DLD1 (cell line): ENCODE data around the gene SHANK3.

Experiments
- in situ Hi-C: cut with HindIII; loops from 2 replicates; pipeline ENCODE4 v1.10.0; 2017; ENCODE audit warnings: low sequenced_read_pairs

SHANK3 gene

DNA sequence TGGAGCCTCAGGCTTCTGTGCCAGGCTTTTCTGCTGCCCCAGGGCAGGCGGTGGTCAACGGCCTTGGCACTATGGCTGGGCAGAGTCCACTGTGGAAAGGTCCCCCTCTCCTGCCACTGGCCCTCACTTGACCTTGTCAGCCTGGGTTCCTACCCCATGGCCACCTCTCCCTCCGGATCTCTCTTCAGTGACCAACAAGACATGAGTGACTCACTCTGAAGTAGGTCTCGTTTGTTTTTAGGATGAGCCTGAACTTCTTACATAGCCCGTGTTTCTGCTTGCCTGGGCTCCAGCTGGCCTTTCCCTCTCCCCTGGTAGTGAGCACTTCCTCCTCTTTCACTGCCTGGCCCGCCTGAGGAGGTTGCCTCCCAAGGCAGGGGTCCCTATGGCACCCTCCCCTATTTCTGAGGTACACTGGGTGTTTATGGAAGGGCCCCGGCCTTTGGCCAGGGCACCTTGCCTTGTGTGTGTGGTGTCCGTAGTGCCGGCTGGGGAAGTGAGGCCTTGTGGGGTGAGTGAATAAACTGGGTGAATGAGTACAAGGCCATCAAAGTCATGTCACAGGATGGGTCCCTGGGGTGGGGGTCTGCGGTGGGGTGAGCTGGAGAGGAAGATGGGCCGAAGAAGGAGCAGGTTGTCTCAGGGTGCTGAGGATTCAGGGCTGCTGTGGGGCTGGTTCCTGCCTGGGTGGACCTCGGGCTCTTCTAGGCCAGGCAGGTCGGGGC lies 5.0 kb downstream of the SHANK3 start:
- in situ Hi-C loops: no loop called here

DNA sequence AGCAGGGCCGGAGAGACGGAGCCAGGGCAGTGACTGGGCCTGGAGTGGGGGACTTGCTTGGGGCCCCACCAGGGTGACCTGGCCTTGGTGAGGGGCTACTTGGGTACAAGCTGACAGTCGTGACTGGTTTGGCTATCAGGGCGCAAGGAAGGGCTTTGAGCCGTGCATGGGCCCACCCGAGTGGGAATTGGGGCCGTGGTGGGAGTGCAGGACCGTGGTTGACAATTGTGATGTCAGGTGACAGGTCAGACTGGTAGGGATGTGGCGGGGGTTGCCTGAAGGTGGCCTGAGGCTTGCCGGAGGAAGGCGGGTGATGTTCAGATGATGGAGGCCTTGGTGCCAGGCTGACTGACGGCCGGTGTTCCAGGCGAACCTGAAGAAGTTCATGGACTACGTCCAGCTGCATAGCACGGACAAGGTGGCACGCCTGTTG lies 5.6 kb downstream of the SHANK3 start:
- in situ Hi-C loops: no loop called here

DNA sequence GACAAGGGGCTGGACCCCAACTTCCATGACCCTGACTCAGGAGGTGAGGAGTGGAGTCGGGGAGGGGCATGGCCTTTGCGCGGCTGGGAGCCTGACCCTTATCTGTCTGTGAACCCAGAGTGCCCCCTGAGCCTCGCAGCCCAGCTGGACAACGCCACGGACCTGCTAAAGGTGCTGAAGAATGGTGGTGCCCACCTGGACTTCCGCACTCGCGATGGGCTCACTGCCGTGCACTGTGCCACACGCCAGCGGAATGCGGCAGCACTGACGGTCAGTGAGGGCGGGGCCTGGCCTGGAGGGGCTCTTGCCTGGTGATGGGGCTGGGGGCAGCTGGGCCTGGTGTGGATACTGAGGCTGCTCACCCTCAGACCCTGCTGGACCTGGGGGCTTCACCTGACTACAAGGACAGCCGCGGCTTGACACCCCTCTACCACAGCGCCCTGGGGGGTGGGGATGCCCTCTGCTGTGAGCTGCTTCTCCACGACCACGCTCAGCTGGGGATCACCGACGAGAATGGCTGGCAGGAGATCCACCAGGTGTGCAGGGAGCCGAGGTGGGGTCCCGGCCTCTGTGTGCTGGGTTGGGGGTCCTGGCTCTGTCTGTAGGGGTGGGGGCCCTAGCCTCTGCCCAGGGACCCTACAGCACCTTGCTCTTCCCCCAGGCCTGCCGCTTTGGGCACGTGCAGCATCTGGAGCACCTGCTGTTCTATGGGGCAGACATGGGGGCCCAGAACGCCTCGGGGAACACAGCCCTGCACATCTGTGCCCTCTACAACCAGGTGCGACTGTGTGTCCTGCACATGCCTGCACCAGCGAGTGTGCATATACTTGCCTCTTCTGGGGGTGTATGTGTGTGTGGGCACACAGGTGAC lies 6.3 kb downstream of the SHANK3 start:
- in situ Hi-C loops: no loop called here

DNA sequence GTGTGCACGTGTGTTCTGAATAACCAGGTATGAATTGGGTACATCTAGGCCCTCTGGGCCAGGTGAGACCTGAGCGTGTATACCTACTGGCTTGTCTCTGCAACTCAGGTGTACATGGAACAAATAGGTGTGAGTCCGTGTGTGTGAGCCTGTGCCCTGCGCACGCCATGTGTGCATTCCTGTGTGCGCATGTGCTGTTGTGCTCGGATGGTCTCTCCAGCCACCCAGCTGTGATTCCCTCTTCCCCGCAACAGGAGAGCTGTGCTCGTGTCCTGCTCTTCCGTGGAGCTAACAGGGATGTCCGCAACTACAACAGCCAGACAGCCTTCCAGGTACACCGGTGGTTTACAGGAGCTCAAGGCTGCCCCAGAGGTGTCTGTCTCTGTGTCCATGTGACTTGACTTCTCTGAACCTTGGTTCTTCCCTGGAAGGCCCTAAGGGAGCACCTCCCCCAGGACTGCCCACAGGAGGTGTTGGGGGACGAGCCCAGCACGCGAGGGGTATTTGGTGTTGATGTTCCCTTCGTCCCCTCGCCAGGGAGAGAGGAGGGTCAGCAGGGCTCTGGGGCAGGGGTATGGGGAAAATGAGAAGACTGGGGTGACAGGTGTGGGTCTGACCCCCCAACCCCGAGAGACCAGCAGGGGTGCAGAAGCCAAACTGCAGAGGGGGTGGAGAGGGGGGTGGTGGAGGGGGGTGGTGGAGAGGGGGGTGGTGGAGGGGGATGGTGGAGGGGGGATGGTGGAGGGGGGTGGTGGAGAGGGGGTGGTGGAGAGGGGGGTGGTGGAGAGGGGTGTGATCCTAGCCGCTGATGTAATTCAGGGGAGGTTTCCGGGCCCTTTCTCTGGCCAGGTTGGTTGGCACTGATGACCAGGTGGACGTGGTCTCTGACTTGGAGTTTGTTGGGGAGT lies 10.7 kb downstream of the SHANK3 start:
- in situ Hi-C loops: no loop called here

DNA sequence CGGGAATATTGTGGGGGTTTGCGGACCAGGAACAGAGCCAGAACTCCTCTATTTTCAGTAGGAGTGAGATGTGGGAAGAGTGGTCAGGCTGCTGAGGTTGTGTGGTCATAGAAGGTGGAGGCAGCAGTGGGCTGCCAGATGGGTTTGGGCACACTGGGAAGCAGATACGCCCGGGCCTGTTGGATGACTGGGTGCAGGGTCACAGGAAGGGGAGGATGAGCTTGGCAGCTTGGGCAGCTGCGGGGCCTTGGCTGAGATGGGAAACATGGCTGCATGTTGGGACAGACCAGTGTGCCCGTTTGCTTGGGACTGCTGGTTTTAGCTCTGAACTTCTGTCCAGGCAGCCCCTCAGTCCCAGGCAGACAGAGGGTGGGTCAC lies 11.4 kb downstream of the SHANK3 start:
- in situ Hi-C loops: no loop called here

DNA sequence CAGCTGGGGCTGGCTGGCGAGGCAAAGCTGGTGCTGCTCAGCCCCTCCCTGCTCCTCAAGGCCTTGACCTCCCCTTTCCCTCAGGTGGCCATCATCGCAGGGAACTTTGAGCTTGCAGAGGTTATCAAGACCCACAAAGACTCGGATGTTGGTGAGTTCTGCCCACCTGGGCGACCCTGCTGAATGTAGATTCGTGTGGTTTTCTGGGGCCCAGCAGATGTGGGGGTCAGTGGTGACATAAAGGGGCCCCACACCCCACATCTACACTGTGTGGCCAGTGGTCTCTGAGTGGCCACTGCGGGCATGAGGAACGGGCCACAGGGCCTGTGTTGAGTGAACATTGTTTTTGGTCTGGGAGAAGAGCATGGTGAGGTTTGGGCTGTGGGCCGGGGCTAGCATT lies 11.9 kb downstream of the SHANK3 start:
- in situ Hi-C loops: no loop called here

DNA sequence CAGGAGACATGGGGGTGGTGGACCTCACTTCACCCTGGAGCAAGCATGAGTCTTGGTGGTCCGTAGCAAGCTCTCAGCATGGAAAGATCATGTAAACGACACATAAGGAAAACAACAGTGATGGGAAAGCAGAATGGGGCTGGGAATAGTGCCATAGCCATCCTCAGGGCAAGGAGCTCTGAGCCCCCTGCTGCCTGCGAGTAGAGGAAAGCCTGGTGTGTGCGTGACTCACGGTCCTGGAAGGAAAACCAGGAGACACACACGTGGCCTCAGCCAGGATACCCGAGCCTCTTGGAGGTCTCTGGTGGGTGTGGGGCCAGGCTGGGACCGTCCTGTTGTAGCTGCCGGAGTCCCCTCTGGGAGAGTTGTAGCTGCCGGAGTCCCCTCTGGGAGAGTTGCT lies 12.4 kb downstream of the SHANK3 start:
- in situ Hi-C loops: no loop called here

DNA sequence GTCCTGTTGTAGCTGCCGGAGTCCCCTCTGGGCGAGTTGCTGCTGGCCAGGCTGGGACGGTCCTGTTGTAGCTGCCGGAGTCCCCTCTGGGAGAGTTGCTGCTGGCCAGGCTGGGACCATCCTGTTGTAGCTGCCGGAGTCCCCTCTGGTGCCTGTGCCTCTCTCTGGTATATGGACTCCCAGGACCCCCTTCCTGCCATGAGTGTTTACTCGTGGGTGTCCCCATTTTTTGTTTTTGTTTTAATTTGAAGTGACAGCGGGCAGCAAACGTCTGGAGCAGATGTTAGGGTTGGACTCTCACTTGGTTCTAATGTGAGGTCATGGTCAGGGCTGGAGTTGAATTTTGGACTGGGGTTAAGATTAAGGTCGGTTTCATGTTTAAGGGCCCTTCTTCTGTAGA lies 14.2 kb downstream of the SHANK3 start:
- in situ Hi-C loops: no loop called here

DNA sequence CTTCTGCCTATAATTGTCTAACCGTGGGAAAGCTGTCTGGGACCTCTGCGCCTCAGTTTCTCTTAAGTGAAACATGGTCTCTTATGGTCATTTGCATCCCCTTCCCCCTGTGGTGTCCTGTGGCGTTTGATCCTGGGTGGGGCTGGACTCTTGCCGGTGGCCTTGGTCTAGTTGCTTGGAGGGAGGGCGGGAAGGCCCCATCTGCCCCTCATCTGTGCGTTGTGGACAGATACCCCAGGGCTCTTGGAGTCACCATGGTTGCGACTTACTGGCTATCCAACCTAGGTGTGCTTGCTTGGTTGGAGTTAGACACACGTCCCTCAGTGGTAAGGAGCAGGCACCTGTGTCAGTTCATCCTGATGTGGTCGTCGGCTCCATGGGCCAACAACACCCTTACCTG lies 15.2 kb downstream of the SHANK3 start:
- in situ Hi-C loops: no loop called here

DNA sequence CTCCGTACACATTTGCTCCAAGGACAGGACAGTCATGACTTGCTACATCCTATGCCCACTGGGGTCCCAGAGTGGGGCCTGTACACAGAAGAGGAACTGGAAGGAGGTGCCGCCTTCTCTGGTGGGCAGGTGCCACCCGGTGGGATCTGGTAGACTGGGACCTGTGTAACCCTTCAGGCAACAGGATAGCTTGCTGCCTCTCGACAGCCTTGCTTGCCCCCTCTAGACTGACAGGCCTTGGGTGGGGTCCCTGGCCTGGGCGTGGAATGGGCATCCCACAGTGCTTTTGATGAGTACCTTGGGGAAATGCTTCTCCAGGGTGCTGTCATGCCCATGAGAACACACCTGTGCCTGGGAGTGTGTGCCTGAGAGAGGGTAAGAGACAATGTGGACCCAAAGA lies 15.8 kb downstream of the SHANK3 start:
- in situ Hi-C loops: no loop called here

DNA sequence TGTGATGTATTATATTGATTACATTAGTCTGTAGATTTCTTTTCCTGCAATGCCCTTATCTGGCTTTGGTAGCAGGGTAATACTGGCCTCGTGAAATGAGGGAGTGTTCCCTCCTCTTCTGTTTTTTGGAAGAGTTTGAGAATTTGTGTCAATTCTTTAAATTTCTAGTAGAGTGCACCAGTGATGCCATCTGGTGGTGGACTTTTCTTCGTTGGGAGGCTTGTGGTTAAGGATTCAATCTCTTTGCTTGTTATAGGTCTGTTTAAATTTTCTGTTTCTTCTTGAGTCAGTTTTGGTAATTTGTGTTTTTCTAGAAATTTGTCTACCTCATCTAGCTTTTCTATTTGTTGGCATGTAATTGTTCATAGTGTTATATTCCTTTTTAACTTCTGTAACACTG lies 18.9 kb downstream of the SHANK3 start:
- in situ Hi-C loops: no loop called here

DNA sequence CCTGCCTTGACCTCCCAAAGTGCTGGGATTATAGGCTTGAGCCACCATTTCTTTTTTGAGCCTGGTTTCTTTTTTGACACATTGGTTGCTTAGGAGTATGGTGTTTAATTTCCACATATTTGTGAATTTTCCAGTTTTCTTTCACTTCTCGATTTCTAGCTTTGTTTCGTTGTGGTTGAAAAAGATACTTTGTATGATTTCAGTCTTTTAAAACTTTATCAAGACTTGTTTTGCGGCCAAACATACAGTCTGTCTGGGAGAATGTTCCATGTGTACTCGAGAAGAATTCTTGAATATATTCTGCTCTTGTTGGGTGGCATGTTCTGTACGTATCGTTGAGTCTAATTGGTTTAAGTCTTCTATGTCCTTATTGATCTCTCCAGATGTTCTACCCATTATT lies 20.8 kb downstream of the SHANK3 start:
- in situ Hi-C loops: no loop called here

DNA sequence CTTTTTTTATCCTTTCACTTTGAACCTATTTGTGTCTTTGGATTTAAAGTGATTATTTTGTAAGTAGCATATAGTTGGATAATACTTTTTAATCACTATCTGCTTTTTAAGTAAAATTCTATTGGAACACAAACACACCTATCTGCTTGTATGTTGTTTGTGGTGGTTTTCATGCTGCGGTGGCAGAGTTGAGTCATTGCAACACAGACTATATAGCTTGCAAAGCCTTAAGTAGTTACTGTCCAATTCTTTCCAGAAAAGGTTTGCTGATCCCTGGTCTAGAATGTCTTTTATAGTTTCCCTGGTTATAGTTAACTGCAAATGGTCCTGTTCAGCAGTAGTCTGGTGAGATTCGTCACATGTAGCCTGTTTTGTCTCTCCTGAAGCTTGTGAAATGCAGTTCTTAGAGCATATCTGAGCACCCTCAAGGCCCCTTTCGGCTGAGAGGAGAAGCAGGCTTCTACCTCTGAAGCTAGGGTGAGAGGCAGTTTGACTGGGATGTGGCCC lies 21.5 kb downstream of the SHANK3 start:
- in situ Hi-C loops: no loop called here

DNA sequence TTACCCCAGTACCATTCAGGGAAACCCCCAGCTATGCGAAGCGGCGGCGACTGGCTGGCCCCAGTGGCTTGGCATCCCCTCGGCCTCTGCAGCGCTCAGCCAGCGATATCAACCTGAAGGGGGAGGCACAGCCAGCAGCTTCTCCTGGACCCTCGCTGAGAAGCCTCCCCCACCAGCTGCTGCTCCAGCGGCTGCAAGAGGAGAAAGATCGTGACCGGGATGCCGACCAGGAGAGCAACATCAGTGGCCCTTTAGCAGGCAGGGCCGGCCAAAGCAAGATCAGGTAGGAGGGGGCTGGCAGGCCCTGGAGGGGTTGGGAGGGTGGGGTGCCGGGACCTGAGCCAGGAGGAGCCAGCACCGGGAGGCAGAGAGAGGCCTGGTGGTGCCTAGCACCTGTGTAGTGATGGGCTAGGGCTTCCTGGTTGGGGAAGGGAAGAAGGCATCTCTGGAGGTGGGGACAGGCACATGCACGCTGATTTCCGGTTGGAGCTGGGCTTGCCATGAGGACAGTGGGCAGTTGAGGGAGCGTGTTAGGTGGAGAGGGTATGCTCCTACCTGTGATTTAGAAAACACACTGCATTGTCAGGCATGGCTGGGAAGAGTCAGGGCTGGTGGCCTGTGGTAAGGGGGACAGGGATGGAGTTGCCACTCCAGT lies 22.3 kb downstream of the SHANK3 start:
- in situ Hi-C loops: no loop called here

DNA sequence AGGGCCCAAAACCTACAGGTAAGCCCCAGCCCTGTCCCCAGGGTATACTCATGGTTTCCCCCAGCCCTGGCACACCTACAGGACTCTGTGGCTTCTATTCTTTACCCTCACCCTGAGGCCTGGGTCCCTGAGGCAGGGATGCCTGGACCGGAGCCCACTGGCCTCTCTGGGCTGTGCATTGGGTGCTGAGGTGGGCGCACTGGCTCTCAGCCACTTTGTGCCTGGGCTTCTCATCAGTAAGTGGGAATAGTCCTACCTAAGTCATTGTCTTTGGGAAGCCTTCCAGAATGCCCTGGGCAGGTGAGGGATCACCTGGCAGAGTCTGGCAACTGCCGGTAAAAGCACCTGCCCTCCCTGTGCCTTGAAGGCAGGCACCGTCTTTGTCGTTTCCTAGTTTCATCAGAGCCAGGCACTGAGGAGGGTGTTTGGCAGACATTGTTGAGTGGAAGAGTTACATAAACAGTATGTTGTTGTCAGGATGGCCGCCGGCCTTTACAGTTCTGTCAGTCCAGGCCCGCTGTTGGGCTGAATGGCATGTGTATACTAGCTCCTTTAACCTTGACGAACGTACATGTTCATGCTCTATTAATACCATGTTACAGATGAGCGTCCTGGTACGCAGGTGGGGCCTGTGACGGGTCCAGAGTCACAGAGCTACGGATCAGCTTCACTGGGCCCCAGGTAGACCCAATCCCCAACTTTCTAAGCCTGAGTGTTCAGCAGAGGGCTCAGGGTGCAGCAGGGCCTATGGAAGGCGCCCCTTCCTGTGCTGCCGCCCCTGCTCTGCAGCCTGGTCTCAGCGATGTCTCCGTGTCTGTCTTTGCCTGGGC lies 23.0 kb downstream of the SHANK3 start:
- in situ Hi-C loops: no loop called here

DNA sequence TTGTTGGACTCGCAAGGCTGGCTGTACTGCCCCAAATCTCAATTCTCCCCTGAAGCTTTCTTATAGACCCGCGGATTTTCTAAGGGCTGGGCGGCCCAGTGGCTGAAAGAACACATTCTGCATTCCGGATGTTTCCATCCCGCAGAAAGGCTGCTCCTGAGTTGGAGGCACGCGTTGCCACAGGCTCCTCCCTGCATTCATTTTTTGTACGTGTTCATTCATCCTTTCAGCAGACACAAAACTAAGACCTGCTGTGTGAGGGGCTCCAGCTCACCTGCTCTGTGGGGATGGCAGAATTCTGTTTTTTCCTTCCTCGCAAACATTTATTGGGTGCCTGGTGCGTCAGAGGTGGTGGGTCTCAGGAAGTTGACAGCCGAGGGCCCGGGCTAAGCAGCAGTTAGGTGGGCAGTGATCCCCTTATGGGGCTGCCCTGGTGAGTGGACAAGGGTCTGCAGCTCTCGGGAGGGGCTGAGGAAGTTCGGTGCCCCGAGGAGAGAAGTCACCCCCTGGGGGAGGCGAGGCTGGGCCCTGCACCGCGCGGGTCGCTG lies 23.7 kb downstream of the SHANK3 start:
- in situ Hi-C loops: no loop called here

DNA sequence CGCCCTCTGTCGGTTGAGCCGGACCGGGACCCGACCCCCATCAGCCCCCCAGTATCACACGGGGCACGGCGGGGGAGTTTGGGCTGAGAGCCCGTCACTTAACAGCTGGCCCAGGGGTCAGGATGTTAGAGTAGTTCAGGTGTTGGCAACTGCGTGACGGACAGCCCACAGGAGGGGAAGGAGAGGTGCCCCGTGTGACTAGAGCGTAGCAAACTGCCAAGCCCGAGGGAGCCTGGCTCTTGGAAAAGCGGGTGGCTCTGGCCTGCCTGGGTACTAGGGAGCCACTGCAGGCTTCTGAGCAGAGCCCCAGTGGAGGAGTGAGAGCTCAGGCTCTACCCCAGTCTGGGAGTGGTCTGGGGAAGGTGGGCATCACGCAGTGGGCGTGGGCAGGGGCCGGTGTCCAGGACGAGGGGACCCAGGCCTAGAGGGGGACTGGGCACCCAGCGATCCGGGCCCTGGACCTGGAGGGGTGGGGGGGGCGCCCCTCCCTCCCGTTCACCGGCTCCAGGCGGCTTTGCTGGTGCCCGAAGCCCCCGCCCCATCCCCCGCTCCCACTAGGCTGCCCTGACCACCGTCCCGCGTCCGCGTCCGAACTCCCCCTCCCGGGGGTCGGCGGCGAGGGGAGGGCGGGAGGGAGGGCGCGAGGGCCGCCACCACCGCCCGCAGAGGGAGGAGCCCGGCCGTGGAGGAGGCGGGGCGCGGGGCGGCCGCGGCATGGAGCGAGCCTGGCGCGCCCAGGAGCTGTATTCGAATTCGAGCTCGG lies 24.4 kb downstream of the SHANK3 start:
- in situ Hi-C loops: no loop called here

DNA sequence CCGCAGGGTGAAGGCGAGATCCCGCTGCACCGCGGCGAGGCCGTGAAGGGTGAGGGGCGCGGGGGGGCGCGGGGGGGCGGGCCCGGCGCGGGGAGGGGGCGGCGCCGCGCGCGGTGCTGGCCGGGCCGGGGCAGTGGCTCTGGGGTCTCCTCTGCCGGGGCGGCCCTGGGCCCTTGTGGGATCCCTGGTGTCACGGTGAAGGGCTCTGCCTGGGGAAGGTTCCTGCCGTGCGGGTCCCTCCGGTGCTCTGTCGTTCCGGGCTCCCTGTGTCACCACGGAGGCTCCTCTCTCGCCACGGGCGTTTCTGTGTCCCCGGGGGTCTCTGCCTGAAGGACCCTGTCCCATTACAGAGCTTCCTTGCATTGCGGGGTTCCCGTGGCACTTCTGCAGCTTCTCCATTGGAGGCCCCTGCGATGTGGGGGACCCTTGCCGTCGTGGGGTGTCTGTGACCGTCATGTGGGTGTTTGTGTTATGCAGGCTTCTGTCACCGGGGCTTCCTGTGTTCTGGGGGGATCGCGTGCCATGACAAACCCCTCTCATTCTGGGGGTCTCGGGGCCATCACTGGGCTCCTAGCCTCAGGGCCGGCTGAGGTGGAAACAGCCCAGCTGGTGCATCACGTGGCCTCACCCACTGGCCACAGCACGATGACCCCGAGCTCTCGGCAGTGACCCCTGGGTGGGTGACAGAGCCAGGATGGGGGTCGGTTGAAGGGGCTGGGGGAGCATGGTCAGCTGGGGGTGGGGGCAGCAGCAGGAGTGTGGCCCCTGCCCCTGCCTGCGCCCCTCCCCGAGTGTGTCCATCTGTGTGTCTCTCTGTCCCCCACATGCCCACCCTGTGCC lies 25.3 kb downstream of the SHANK3 start:
- in situ Hi-C loops: no loop called here
